GM12891 (cell line): ENCODE data around the gene SFXN2.

ENCODE experiments used
- POLR2A ChIP-seq: IDR thresholded peaks from 2 replicates; pipeline ENCODE4 v1.6.1; 2011; ENCODE audit warnings: low read depth, low read length, control low read depth
- POLR2AphosphoS5 ChIP-seq: IDR thresholded peaks from 2 replicates; pipeline ENCODE4 v1.6.1; 2011; ENCODE audit warnings: low read depth, low read length, control low read depth
- POU2F2 ChIP-seq: IDR thresholded peaks from 2 replicates; pipeline ENCODE4 v1.6.1; 2011; ENCODE audit warnings: low read depth, mild to moderate bottlenecking, control low read depth, low read length, moderate library complexity
- TAF1 ChIP-seq: IDR thresholded peaks from 2 replicates; pipeline ENCODE4 v1.6.1; 2011; ENCODE audit warnings: low read depth, low read length, control low read depth

GRCh38 chr10:102673819-102674511, 40.5 kb upstream of the SFXN2 start:
- TF ChIP-seq POLR2AphosphoS5 = no peak
- no peak for TF ChIP-seq POLR2A
- TF ChIP-seq TAF1 = no peak
- no peak for TF ChIP-seq POU2F2
